Endodermal cell (in vitro differentiated cells): ENCODE results near the gene MEIS3. TPM values are rescaled to one million over a fixed set of nuclear protein-coding genes. Genes with fewer than 3 reads are reported as not detected.

ENCODE experiments used
- DNase-seq: peaks from one replicate; pipeline ENCODE4 v3.0.0-alpha.2; 2017
- H3K27ac ChIP-seq: 2 replicates; pipeline ENCODE4 v1.5.1; 2013; ENCODE audit warnings: mild to moderate bottlenecking, low read depth, low read length, moderate library complexity
- H3K27me3 ChIP-seq: 2 replicates; pipeline ENCODE4 v1.6.1; 2013; ENCODE audit warnings: mild to moderate bottlenecking, low read length, moderate library complexity; ENCODE audit not compliant: insufficient read depth, control insufficient read depth, poor library complexity, severe bottlenecking
- H3K36me3 ChIP-seq: 2 replicates; pipeline ENCODE4 v1.7.0; 2013; ENCODE audit warnings: mild to moderate bottlenecking, low read length, moderate library complexity; ENCODE audit not compliant: control insufficient read depth, insufficient read depth
- H3K4me1 ChIP-seq: one replicate; pipeline ENCODE4 v1.7.0; 2013; ENCODE audit warnings: low read length; ENCODE audit not compliant: control insufficient read depth, insufficient read depth
- H3K4me3 ChIP-seq: 2 replicates; pipeline ENCODE4 v1.5.1; 2013; ENCODE audit warnings: mild to moderate bottlenecking, low read length, moderate library complexity
- H3K9ac ChIP-seq: 2 replicates; pipeline ENCODE4 v1.6.1; 2013; ENCODE audit warnings: mild to moderate bottlenecking, low read length, moderate library complexity; ENCODE audit not compliant: poor library complexity, severe bottlenecking; ENCODE audit errors: extremely low read depth
- H3K9me3 ChIP-seq: 2 replicates; pipeline ENCODE4 v1.6.1; 2013; ENCODE audit warnings: mild to moderate bottlenecking, low read length, moderate library complexity; ENCODE audit not compliant: control insufficient read depth
- H3K27ac Mint-ChIP-seq: 2 replicates; pipeline ENCODE4 v1.8.0; 2020; ENCODE audit warnings: mixed read lengths
- H3K27me3 Mint-ChIP-seq: 2 replicates; pipeline ENCODE4 v1.8.0; 2021; ENCODE audit warnings: mild to moderate bottlenecking, mixed read lengths; ENCODE audit not compliant: insufficient read depth
- H3K36me3 Mint-ChIP-seq: 2 replicates; pipeline ENCODE4 v1.8.0; 2020; ENCODE audit warnings: low read depth, mixed read lengths
- H3K4me1 Mint-ChIP-seq: 2 replicates; pipeline ENCODE4 v1.8.0; 2020; ENCODE audit warnings: mixed read lengths
- H3K4me3 Mint-ChIP-seq: 2 replicates; pipeline ENCODE4 v1.8.0; 2020; ENCODE audit warnings: mild to moderate bottlenecking, moderate library complexity, mixed read lengths
- H3K9me3 Mint-ChIP-seq: 2 replicates; pipeline ENCODE4 v1.8.0; 2020; ENCODE audit warnings: mild to moderate bottlenecking, mixed read lengths
- CTCF ChIP-seq: fragments of 200-600 bp; sonication (generic); conservative IDR thresholded peaks from 2 replicates; pipeline ENCODE4 v1.5.0; 2021; ENCODE audit warnings: antibody characterized with exemption, mild to moderate bottlenecking
- WGBS, 2 experiments: methylation state at CpG; one replicate each; pipeline versions ENCODE4 v1.1.5 to v1.1.7; 2013; ENCODE audit warnings: missing lambda C conversion rate in 2 of 2, mixed read lengths in 1 of 2; ENCODE audit not compliant: insufficient coverage in 1 of 2, insufficient read length in 1 of 2; 5-methylcytosine and 5-hydroxymethylcytosine counted together
- long read RNA-seq, 4 experiments: library from polyadenylated mRNA in 2 of 4; library from RNA in 1 of 4; library from capped mRNA in 1 of 4; stranded (forward) in 3 of 4; unstranded in 1 of 4; transcript quantifications; one replicate each; pipeline ENCODE4 v2.0.0, GENCODE V29; 2020 to 2021; ENCODE audit warnings: inconsistent platforms in 1 of 4
- polyA plus RNA-seq, 2 experiments: library from polyadenylated mRNA; stranded (reverse); fragments of 50-300 nt; gene quantifications; one replicate each; pipeline ENCODE4 v1.2.3, GENCODE V29; 2013
- total RNA-seq, 2 donors: library from RNA; stranded (reverse); fragmentation: NEBNext Ultra II Directional in 1 of 2; extraction: Animal tissue kit (Norgen Biotek cat#: 25700) in 1 of 2; gene quantifications; 2 replicates in 1 of 2; 3 replicates in 1 of 2; pipeline ENCODE4 v1.2.1, GENCODE V29; 2021

MEIS3 gene
- total RNA-seq = 100 to 1,000 TPM in 1 of 2 donors, 10 to 100 TPM in 1; 47.7 to 132 TPM
- 150 TPM for polyA plus RNA-seq (2013, experiment 1 of 2)
- polyA plus RNA-seq (2013, experiment 2 of 2) = 154 TPM
- long read RNA-seq, experiment 1, transcript MEIS3-204 (13 exons, 1,715 nt) = minor isoform, 6 of 27 reads
- long read RNA-seq, experiment 1, transcript MEIS3-202 (13 exons, 1,758 nt) = major isoform, 7 of 27 reads
- long read RNA-seq, experiment 1, partial matches to known transcripts = 6 of 27 reads
- long read RNA-seq, experiment 1, other reads (novel, unspliced or antisense) = 8 of 27 reads
- long read RNA-seq, experiment 2, transcript MEIS3-204 (13 exons, 1,715 nt) = major isoform, 32 of 81 reads
- long read RNA-seq, experiment 2, transcript MEIS3-202 (13 exons, 1,758 nt) = minor isoform, 25 of 81 reads
- long read RNA-seq, experiment 2, partial matches to known transcripts = 11 of 81 reads
- long read RNA-seq, experiment 2, other reads (novel, unspliced or antisense) = 9 of 81 reads
- long read RNA-seq, experiment 3, transcript MEIS3-202 (13 exons, 1,758 nt) = major isoform, 10 of 39 reads
- long read RNA-seq, experiment 3, partial matches to known transcripts = 13 of 39 reads
- long read RNA-seq, experiment 3, other reads (novel, unspliced or antisense) = 7 of 39 reads
- long read RNA-seq, experiment 4, partial matches to known transcripts = 6 of 8 reads
- long read RNA-seq, experiment 4, other reads (novel, unspliced or antisense) = 1 of 8 reads

DNA sequence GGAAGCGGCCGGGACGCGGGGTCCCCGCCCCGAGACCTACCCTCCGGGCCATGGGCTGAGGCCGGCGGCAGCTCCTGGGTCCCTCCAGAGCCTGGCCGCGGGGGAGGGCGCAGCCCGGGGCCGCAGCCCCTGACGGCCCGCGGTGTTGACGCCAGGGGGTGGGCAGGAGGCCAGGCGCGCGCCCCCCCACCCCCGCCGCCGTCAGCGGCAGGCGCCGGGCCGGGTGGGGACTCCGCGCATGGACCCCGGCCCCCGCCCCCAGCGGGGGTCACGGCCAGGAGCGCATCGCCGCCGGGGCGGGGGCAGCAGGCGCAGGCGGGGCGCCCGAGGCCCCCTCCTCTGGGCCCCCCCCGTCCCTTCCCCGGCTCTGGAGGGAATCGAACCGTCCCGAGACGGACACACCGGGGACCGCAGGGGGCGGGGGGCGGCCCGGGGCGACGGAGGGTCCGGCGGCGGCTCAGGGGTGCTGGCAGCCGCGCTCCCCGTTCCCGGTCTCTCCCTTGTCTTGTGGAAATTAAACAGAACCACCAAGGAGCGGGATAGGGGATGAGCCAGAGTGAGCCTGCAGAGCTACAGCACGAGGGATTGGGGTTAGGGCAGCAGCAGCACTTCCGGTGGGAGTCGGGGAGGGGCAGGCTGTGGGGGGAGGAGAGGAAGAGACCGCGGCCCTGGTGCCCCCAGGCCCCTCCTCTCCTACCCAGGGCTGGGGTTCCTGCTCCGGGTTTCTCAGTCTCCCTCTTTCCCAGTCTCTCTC, at the start of gene MEIS3:
MEIS3 (minus strand) TSS at position 498 of the 754 bp plus-strand sequence; CDS start at position 52, 446 bp downstream.
- Histone ChIP-seq H3K9ac (peak within 1 kb of the TSS; percentile 57), H3K36me3 (peaks cover 13% of the 10 kb centered on the region), H3K27ac (peak within 1 kb of the TSS; percentile 90), H3K9me3 (no peaks in the 10 kb centered on the region), H3K27me3 (peaks cover 10% of the 10 kb centered on the region), H3K4me3 (peak within 1 kb of the TSS; percentile 87), H3K4me1 (no peaks in the 10 kb centered on the region)
- H3K4me1 Mint-ChIP-seq = peaks cover 34% of the 10 kb centered on the region
- H3K27me3 Mint-ChIP-seq = peaks cover 52% of the 10 kb centered on the region
- peak within 1 kb of the TSS; percentile 76 for H3K4me3 Mint-ChIP-seq
- TF ChIP-seq CTCF = no peak
- H3K27ac Mint-ChIP-seq = peak within 1 kb of the TSS; percentile 17
- WGBS, 2 experiments = 0 to 1% methylated on average over 1 to 53 of the region's 70 CpGs
- H3K9me3 Mint-ChIP-seq = no peaks in the 10 kb centered on the region
- H3K36me3 Mint-ChIP-seq = peaks cover 18% of the 10 kb centered on the region
- DNase-seq = peak; percentile 81

- Mint-ChIP-seq H3K9me3 (no peaks in the 10 kb centered on the region), H3K27me3 (peaks cover 41% of the 10 kb centered on the region), H3K36me3 (no peaks in the 10 kb centered on the region), H3K4me3 (no peak overlapping the region), H3K4me1 (peaks cover 15% of the 10 kb centered on the region), H3K27ac (no peak overlapping the region)
- no peaks in the 10 kb centered on the region for H3K9me3 ChIP-seq
- WGBS, 2 experiments = 48 to 73% methylated on average over 6 to 9 of the region's 9 CpGs
- H3K4me1 ChIP-seq = no peaks in the 10 kb centered on the region
- H3K27me3 ChIP-seq = peaks cover 5% of the 10 kb centered on the region
- no peak overlapping the region for H3K4me3 ChIP-seq
- no peaks in the 10 kb centered on the region for H3K36me3 ChIP-seq
- TF ChIP-seq CTCF = no peak
- no peak overlapping the region for H3K27ac ChIP-seq
- DNase-seq = peak; percentile 65
- no peak overlapping the region for H3K9ac ChIP-seq
Observed at GRCh38 chr19:47467914-47468313, 48.6 kb upstream of the MEIS3 start.

DNA sequence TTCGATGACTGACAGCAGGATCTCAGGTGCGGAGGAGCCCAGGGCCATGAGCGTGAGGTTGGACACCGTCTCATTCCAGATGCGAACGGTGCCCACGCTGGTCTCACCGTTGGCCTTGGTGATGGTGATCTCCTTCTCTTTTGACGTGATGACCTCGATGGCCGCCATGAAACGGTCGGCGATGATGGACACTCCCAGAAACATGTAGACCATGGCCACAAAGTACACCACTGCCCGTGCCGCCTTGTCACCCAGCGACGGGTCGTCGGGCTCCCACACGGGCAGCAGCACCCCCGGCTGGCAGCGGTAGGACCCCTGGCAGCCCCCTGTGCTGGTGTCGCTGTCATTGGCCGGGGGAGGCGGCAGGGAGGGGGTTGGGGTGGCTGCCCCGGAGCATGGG, 46.6 kb upstream of the MEIS3 start:
- peaks cover 3% of the 10 kb centered on the region for H3K27me3 ChIP-seq
- peaks cover 9% of the 10 kb centered on the region for H3K4me1 Mint-ChIP-seq
- TF ChIP-seq CTCF = no peak
- H3K27me3 Mint-ChIP-seq = peaks cover 36% of the 10 kb centered on the region
- H3K4me3 Mint-ChIP-seq = no peak overlapping the region
- no peak for DNase-seq
- no peaks in the 10 kb centered on the region for H3K36me3 ChIP-seq
- H3K9ac ChIP-seq = no peak overlapping the region
- H3K27ac Mint-ChIP-seq = no peak overlapping the region
- H3K4me3 ChIP-seq = no peak overlapping the region
- 91 to 95% methylated on average over 17 to 27 of the region's 27 CpGs for WGBS, 2 experiments
- H3K27ac ChIP-seq = no peak overlapping the region
- no peaks in the 10 kb centered on the region for H3K36me3 Mint-ChIP-seq
- no peaks in the 10 kb centered on the region for H3K9me3 Mint-ChIP-seq
- no peaks in the 10 kb centered on the region for H3K4me1 ChIP-seq
- no peaks in the 10 kb centered on the region for H3K9me3 ChIP-seq
